ENCODE results near the gene CERS6. TPM values are rescaled to one million over a fixed set of nuclear protein-coding genes. Genes with fewer than 3 reads are reported as not detected.
"Not testable (repeated sequence)": the region's sequence is repeated elsewhere in the genome, so short reads cannot be mapped to it uniquely, and the experiment has no call there.

CERS6 gene
- polyA plus RNA-seq, 3 donors: 50.3 to 55.1 (median 52.1) TPM

DNA sequence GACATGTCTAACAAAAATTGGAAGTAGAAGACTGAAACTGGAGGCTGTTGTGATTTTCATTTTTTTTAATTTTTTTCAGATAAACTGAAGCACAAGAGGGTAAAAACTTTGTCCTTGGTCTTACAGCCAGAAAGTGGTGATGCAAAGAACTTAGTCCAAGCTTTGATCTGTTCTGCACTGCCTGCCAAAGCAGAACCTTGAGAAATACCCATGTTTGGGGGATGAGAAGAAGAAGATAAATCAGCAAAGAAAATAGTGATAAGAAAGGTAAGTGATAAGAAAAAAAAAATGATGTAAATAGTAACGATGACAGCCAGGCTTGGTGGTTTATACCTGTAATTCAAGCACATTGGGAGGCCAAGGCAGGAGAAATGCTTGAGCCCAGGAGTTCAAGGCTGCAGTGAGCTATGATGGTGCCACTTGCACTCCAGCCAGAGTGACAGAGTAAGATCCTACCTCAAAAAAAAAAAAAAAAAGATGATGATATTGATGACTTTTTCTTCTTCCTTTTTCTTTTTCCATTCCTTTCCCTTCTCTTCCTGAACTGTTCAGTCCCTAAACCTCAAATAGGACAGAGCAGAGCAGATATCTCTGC, 331.8 kb downstream of the CERS6 start:
- no peak for DNase-seq (ENCODE audit: low read depth in 3 of 3, low spot score in 2 of 3)

DNA sequence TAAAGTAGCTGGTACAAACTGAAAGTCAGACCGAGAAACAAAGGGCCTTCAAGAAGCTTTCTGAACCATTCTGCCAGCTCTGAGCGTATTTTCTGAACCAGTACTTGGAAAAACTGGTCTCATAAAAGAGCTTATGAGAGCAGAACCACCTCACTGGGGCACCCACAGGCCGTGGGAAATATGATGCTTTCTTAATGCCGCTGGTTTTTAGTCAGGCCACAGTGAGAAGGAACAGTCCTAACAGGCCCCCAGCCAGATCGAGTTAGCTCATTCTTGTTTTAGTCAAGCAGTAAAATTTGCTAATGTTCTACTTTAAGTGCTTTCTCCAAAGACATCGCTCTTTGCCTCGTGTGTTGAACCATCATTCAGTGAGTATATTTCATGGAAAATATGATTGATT, 333.7 kb downstream of the CERS6 start:
- DNase-seq (ENCODE audit: low read depth in 3 of 3, low spot score in 2 of 3): no peak

DNA sequence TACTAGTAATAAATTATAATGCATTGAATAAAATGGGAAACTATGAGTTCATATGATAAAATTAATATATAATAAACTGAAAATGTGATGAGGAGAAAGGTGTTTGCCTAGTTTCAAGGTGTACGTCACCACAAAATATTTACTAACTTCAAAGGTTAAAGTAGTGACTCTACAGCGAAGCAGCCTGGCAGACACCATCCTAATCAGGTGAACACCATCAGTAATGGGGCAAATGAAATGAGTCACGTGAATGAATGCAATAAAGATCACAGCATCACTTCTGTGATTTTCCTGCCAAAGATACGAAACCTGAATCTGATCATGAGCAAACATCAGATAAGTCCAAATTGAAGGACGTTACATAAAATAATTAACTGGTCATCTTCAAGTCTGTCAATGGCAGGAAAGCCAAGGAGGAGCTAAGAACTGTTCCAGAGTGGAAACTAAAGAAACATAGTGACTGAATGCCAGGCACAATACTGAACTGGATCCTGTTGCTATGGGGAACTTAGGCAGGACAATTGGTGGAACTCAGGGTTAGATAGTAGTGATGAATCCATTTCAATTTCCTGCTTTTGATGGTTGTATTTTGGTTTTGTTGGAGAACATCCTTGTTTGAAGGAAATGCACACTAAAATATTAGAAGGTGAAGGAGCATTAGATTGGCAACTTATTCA, 334.3 kb downstream of the CERS6 start:
- no peak for DNase-seq (ENCODE audit: low read depth in 3 of 3, low spot score in 2 of 3)

DNA sequence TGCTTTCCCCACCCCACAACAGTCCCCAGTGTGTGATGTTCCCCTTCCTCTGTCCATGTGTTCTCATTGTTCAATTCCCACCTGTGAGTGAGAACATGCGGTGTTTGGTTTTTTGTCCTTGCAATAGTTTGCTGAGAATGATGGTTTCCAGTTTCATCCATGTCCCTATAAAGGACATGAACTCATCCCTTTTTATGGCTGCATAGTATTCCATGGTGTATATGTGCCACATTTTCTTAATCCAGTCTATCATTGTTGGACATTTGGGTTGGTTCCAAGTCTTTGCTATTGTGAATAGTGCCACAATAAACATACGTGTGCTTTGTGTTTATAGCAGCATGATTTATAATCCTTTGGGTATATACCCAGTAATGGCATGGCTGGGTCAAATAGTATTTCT, 335.1 kb downstream of the CERS6 start:
- DNase-seq (ENCODE audit: low read depth in 3 of 3, low spot score in 2 of 3): not testable (repeated sequence)

DNA sequence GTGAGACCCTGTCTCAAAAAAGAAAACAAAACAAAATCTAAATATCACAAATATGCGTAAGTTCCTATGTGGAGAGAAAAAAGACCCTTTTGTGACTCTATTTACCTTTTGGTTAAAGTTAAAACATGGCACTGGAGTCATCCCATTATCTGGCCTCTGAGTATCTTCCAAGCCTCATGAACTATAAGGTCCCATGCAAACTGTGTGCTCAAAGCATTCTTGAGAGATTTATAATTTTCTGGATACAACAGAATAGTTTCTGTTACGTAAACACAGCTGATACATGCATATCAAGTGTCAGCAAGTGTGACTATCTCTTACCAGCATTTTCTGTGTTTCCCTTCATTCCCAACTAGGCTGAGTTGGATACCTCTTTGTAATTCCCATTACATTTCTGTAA, 337.5 kb downstream of the CERS6 start:
- no peak for DNase-seq (ENCODE audit: low read depth in 3 of 3, low spot score in 2 of 3)

DNA sequence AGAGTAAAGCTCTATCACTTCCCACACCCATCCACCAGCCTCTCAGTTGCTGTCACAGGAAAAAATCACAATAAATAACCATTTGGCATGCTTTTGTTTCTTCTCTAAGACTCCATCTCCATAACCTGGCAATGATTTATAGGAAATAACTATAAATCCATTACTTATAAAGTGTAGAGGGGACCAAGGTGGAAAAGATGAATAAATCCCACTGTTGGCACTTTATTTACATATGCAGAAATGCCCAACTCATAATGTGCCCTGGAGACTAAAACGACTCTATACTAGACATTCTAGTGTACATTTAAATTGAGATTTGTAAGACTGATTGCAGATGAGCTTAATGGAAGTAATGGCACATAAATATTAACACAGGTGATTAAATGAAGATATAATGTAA, 338.9 kb downstream of the CERS6 start:
- no peak for DNase-seq (ENCODE audit: low read depth in 3 of 3, low spot score in 2 of 3)

DNA sequence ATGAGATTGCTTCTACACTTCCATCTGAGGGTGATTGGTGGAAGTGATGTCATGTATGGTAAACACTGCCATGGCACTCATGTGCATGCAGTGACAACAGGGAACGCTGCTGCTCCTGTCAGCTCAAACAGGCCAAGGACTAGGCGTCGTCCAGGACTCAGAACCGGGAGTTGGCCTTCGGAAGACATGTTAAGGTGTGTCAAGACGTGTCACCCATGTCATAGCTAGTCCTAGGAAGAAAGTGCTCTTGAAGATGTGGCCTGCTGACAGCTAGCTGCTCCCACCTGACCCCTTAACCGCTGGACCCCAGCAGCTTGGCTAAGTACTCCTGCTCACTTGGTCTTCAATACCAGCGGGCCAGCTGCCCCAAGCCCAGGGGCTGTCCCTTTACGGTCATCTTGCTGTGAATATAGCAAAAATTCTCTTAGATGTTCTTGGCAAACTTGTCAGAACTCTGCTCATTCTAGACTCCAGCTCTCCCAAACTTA, 340.1 kb downstream of the CERS6 start:
- DNase-seq (ENCODE audit: low read depth in 3 of 3, low spot score in 2 of 3): no peak

DNA sequence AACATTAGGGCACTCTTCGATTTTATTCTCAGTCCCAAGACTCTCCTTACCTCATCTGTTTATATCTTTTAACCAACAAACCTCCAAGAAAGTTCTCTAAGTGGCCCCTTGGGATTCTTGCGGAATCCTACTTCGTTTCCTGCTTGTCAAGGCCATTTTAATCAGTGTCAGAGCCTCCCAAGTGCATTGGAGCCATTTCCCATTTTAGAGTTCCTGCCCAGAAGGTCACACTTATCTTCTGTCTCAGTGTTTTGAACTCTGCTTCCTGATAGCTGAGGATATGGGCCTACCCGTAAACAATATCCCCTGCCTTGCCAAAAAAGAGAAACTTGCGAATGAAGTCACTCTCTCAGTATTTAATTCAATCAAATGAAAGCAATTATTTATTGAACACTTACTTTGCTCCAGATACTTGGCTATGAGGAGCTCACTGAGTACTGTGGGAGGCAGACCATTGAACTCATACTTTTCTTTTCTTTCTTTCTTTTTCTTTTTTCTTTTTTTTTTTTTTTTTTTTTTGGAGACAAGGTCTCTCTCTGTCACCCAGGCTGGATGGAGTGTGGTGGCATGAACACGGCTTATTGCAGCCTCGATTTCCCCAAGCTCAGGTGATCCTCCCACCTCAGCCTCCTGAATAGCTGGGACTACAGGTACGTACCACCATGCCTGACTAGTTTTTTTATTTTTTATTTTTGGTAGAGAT, 340.7 kb downstream of the CERS6 start:
- DNase-seq (ENCODE audit: low read depth in 3 of 3, low spot score in 2 of 3): no peak

DNA sequence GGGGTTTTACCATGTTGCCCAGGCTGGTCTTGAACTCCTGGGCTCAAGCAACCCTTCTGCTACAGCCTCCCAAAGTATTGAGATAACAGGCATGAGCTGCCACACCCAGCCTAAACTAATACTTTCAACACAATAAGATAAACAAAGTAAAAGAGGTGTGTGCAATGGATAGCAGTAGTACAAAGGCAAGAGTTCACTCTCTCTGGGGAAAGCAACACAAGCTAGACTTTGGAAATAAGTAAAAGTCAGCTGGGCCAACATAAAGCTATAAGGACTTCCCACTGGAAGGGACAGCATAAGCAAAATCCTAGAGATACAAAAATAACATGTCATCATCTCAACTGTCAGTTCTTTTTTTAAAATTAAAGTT, 341.2 kb downstream of the CERS6 start:
- DNase-seq (ENCODE audit: low read depth in 3 of 3, low spot score in 2 of 3): no peak

DNA sequence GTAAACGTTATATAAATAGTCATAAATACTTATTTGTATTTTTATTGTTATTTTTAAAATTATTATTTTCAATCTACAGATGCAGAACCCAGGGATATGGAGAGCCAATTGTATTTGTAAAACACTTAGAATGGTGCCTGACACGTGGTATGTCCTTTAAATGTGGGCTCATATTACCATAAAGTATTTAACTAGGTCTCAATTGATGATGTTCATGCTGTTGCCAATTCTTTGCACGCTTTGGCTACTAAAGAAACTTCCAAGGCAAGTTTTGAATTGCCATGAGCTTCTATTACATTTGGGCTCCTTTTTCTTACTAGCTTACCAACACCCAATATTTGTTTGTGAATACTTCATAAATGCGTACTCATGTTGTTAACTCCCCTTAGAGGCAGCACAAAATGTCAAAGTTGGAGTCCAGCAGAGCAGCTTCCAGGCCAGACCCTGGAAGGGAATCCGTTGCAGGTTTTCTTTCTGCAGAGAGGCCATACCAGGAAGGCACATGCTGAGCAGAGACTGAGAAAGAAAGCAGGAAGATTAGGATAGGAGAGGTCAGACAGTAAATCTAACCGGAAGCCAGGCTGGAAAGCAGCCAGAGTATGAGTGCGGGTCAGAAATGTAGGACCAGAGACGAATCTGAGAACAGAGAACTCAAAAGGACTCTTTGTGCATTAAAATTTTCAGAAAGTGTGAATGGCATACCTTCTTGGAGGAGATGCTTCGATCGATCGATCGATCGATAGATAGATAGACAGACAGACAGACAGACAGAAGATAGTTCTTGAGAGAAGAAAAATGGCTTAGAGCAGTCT, 342.2 kb downstream of the CERS6 start:
- no peak for DNase-seq (ENCODE audit: low read depth in 3 of 3, low spot score in 2 of 3)

DNA sequence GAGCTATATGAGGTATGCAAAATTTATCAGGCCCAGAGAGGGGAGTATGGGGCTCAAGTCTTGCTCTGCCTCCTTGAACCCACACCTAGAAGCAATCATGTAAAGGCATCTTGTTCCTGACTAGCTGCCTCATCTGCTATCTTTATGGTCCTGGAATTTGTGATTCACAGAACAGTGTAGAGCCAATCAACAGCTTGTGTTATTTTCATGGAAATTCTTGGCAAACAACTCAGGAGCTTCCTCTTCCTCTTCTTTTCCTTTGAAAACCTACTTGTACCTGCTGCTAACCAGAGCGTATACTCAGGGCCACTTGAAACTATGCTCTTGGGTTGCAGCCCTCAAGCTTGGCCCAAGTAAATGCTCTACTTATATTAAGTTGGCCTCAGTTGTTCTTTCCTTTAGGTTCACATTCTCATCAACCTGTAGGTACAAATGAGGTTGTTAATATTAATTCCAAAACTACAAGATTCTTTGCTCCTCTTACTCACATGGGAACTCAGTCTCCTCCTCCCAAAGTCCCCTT, 342.9 kb downstream of the CERS6 start:
- no peak for DNase-seq (ENCODE audit: low read depth in 3 of 3, low spot score in 2 of 3)

DNA sequence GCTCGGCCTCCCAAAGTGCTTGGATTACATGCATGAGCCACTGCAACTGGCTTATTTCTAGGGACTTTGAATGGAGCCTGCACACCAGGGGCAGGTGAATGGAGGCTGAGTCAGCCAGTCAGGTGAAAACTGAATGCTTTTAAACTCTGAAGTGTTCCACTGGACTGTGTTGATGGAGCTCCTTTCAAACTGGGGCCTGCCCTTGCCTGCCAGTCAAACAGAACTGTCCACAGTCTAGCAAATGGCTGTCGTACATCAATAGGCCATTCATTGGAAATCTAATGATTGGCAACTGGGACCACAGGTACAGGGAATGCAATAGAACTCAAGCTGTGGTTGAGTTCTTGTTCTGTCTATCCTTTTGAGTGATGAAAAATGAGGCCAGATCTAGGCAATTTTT, 345.4 kb downstream of the CERS6 start:
- DNase-seq (ENCODE audit: low read depth in 3 of 3, low spot score in 2 of 3): no peak

DNA sequence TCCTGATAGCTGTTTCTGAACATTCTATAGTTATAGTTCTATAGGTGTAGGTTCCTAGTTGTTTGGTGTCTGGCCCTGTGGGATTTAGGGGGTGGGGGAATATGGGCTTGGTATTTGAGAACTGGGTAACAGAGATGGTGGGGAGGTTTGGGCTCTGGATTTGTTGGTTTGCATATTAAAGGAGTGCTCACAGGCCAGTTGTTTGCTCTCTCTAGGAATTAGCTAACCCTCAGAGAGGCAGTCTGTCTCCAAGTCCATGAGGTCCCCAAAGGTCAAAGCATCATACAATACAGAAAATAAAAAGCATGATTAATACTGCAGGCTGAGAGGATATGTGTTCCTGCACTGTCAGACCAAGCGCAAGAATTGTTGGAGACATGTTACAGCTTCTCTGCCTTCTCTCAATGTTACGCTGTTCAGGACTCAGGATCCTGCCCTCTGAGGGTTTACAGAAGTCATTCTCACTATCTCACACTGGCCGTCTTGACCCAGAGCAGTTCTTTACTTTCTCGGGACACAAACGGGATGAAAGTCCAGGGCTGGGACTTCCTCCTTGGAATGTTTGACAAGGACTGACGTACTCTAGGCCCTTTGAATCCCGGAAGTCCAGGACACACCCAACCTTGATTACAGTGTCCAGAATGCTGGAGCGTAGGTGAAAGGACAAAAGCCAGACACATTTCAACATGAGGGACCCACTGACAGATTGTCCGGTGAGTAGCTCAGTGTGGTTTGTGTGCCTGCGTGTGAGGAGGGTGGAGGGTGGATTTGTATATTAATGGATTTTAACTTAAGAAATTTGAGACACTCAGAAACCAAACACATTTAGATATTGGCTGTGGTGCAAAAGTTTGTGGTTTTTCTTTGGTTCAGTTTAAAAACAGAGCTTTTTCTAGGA, 346.1 kb downstream of the CERS6 start, which contains the start of gene NOSTRIN:
Gene NOSTRIN, plus strand, starts transcription at position 677 of the 898 bp plus-strand sequence. Its CDS starts 10 bp downstream, at position 687.
- DNase-seq (ENCODE audit: low read depth in 3 of 3, low spot score in 2 of 3): no peak

DNA sequence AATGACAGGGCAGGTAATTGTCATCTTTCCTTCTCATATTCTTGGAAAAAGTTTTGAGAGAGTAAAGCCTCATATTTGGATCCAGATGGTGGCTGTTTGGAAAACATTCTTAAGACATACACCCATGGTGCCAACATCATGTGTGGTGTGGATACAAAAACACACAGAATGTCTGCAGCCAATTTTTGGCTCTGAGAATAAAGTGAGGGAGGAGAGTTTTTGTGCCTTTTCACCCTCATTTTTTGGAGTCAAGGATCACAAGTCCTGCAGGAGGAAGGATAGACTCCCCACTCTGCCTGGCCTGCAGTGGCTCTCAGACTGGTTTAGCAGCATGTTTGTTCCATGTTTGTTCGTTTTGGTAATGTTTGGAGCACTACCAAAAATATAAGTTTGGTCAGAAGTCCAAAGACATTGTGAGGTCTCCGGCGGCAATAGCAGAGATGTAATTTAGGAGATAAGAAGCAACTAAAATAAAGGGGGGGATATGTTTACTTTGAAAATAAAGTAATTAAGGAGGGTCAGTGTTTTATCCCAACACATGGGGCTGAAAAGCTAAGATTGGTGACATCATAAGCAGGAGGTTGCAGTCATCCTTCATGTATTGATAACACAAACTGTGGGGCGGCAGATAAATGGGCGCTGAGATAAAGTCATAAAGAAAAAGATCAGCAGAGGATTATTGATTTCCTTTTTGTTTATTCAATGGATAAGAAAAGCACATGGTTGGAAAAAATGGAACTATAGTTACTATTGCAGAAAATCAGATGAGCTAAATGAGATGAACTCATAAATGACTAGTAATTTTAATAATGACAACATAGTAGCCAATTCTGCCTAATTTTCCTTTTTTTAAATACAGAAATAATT, 347.0 kb downstream of the CERS6 start:
- no peak for DNase-seq (ENCODE audit: low read depth in 3 of 3, low spot score in 2 of 3)

DNA sequence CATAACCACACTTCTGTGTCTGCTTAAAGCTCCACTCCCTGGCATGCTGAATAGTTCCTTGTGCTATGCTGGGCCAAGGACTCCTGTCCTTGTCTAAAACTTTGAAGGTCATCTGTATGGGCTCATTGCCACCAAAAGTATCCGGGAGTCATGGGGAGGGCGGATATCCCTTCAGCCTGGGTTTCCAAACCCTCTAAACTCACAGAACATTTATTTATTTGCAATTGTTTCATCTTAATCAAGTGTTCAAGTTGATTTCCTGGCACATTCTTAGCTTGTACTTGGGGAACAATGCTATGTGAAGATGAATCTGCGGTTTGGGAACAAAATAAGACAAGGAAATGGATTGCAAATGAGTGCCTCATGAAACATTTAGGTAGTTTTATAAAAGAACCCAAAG, 348.1 kb downstream of the CERS6 start:
- no peak for DNase-seq (ENCODE audit: low read depth in 3 of 3, low spot score in 2 of 3)

DNA sequence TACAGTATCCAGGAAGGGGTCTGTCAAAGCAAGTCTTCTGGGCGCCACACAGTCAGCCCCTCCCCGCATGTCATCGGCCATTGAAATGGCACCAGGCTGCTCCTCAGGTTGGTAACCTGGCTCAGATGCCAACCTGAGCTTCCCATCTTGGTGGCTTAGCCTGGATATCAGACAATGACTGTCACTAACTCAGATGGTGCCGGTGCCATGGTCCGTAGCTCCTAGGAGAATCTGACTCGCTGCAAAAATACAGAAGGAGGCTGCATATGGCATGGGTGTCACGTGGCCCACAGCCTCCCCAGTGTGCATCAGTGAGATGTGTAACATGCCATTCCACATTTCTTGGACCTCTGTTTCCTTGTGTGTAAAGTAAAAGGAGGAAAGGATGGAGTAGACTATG, 349.5 kb downstream of the CERS6 start:
- DNase-seq (ENCODE audit: low read depth in 3 of 3, low spot score in 2 of 3): no peak

DNA sequence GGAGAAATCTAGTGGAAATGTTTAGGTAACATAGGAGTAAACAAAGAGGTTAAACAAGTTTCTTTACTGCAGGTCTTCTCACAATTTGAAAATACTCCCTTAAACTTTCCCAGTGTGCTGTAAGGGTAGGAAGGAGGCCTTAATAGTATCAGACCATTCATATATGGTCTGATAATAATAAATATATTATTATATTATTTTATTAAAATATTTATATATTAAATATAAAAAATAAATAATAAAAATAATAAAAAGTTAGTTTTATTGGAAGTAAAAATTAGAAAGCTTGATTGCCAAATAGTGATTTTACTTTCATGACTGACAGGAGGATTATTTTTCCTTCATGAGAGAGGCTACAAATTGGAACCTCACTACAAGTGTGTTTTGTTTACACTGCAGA, 353.5 kb downstream of the CERS6 start:
- DNase-seq (ENCODE audit: low read depth in 3 of 3, low spot score in 2 of 3): no peak

DNA sequence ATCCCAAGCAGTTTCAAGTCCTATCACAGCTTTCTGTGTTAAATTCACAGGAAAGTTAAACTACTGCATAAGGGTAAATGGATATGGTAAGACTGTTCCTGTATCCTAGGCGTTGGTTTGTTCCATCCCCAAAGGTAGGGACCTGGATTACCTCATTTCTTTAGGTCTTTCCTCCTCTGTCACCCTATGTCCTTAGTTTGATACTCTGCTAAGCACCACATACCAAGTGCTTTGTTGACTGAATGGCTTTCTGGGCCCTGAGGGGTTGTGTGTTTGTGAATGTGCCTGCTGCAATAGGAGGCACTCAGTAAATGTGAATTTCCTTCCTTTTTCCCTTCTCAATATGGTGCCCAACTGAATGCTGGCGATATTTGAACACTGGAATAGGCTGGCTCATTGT, 354.2 kb downstream of the CERS6 start:
- DNase-seq (ENCODE audit: low read depth in 3 of 3, low spot score in 2 of 3): no peak

DNA sequence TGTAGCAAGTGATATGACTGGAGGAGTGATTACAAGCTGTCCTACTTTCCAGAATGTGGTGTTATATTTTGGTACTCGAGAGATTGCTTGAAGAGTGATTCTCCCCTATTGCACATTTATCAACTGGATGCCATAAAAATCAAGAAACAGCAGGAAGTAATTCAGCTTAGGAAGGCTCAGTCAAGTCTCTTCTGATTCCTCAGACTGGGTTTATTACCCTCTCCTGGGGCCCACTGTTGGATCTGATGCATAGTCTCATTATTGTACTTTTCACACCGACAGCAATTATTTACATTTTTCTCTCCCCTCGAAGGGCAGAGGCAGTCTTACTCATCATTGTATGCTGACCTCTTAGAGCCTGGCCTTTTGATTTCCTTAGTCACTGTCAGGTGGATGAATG, 355.6 kb downstream of the CERS6 start:
- DNase-seq (ENCODE audit: low read depth in 3 of 3, low spot score in 2 of 3): no peak

All from right renal cortex interstitium (tissue), 3 donors.